CD4-positive, alpha-beta T cell (primary cell): ENCODE results near the gene ADGRG6. TPM values are rescaled to one million over a fixed set of nuclear protein-coding genes. Genes with fewer than 3 reads are reported as not detected.

Experiments
- ATAC-seq: fragments of 200-7000 bp; cut with Tn5 transposase; one replicate; pipeline ENCODE4 v1.10.0; 2022; ENCODE audit warnings: mild to moderate bottlenecking; ENCODE audit not compliant: poor library complexity
- CTCF ChIA-PET: fragments of 350-600 bp; sonication (Branson Sonifier 250); formaldehyde crosslinking; loops from one replicate; lab custom pipeline; 2021; ENCODE audit warnings: antibody characterized with exemption, inconsistent platforms; lab: Charles Lee
- POLR2A ChIA-PET: fragments of 350-600 bp; sonication (Branson Sonifier 250); formaldehyde crosslinking; loops from one replicate; lab custom pipeline; 2021; ENCODE audit warnings: antibody characterized with exemption, inconsistent platforms; lab: Charles Lee
- DNase-seq, 14 experiments: peaks; one replicate each; pipeline ENCODE4 v3.0.0-alpha.2; 2013 to 2020; ENCODE audit warnings: mixed read lengths in 2 of 14
- H3K27ac ChIP-seq, 2 donors: one replicate each; pipeline versions ENCODE4 v1.5.1 to v1.7.0; 2013; ENCODE audit warnings: low read length in 2 of 2, low read depth in 1 of 2, mild to moderate bottlenecking in 1 of 2
- H3K27me3 ChIP-seq, 2 experiments: 1 replicate in 1 of 2; 2 replicates in 1 of 2; pipeline versions ENCODE4 v1.6.1 to v1.7.0; 2013; ENCODE audit warnings: low read length in 2 of 2, control low read depth in 1 of 2, mild to moderate bottlenecking in 1 of 2, moderate library complexity in 1 of 2; ENCODE audit not compliant: insufficient read depth in 2 of 2, control insufficient read depth in 1 of 2
- H3K36me3 ChIP-seq: one replicate; pipeline ENCODE4 v1.6.1; 2013; ENCODE audit warnings: low read length, control low read depth; ENCODE audit not compliant: insufficient read depth
- H3K4me1 ChIP-seq: one replicate; pipeline ENCODE4 v1.6.1; 2013; ENCODE audit warnings: low read length, control low read depth; ENCODE audit not compliant: insufficient read depth
- H3K4me3 ChIP-seq: one replicate; pipeline ENCODE4 v1.5.1; 2013; ENCODE audit warnings: mild to moderate bottlenecking, low read length, moderate library complexity
- H3K9me3 ChIP-seq, 2 experiments: 1 replicate in 1 of 2; 2 replicates in 1 of 2; pipeline versions ENCODE4 v1.6.1 to v1.7.0; 2013; ENCODE audit warnings: low read length in 2 of 2, mild to moderate bottlenecking in 2 of 2, control low read depth in 1 of 2, moderate library complexity in 1 of 2; ENCODE audit not compliant: control insufficient read depth in 1 of 2, insufficient read depth in 1 of 2
- H3K27ac Mint-ChIP-seq: one replicate; pipeline ENCODE4 v1.8.0; 2020; ENCODE audit warnings: mixed read lengths
- H3K27me3 Mint-ChIP-seq: one replicate; pipeline ENCODE4 v1.8.0; 2021; ENCODE audit warnings: mixed read lengths
- H3K36me3 Mint-ChIP-seq: one replicate; pipeline ENCODE4 v1.8.0; 2021; ENCODE audit warnings: low read depth, mixed read lengths
- H3K4me1 Mint-ChIP-seq: one replicate; pipeline ENCODE4 v1.8.0; 2021; ENCODE audit warnings: low read depth, mixed read lengths
- H3K4me3 Mint-ChIP-seq: one replicate; pipeline ENCODE4 v1.8.0; 2020; ENCODE audit warnings: mild to moderate bottlenecking, mixed read lengths
- H3K9me3 Mint-ChIP-seq: one replicate; pipeline ENCODE4 v1.8.0; 2020; ENCODE audit warnings: mixed read lengths
- intact Hi-C, 2 experiments: fragments of 100-400 bp; cut with DNase I in 1 of 2; cut with micrococcal nuclease in 1 of 2; formaldehyde crosslinking; loops; one replicate each; pipeline versions ENCODE4 v1.15.1 to v1.9.0; 2023 to 2025; cut with DNase I, micrococcal nuclease
- polyA plus RNA-seq, 2 donors: library from polyadenylated mRNA; unstranded; fragments of 120-200 nt; gene quantifications; one replicate each; pipeline ENCODE4 v1.2.1, GENCODE V29; 2013
- total RNA-seq, 174 experiments: library from RNA in 2 of 174; stranded (reverse) in 2 of 174; gene quantifications; one replicate each; pipeline ENCODE4 v1.2.3 and lab custom pipeline; 2021 to 2026
- TF ChIP-seq, protein P1 (sequence below): fragments of 200-600 bp; IDR thresholded peaks from one replicate; pipeline ENCODE4 v1.8.0; 2022; ENCODE audit warnings: antibody characterized with exemption, mild to moderate bottlenecking

The ADGRG6 gene
- total RNA-seq = under 1 TPM; 0.31 to 0.63 TPM
- 0.27 TPM for polyA plus RNA-seq (2013, experiment 1 of 2)
- 0.45 TPM for polyA plus RNA-seq (2013, experiment 2 of 2)
- total RNA-seq (lab: John Stamatoyannopoulos, UW) = 0.34 to 7.6 (median 1.3) reads per million in 172 experiments

DNA sequence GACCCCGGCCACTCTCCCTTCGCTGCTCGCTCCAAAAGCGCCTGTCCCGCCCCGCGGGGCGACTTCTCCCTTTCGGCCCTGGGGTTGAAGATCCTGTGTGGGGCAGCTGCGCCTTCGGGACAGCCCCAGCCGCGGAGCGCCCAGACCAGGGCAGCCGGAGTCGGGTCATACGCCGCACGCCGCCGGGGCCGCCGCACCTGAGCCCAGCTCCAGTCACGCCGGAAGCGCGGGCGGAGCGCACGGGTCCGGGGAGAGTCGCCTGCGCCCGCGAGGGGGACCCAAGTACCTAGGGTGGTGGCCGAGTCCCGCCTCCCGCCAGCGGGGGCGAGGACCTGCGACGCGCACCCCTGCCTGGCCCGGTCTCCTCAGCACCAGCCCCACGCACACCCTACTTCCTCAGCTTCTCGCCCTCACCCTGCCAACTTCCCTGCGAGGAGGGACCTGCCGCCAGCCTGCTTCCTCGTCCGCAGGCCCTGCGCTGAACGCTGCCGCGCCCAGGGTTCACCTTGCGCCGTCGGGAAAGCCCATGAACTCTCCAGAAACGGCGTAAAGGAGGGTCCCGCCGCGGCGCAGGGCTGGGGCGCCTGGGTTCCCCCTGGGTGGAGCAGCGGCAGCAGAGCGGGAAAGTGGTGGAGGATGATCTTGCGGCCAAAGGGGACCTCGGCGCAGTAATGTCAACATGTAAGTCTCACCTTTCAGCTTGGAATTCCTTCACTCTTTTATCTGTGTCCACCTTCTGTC is at the start of gene ADGRG6:
Gene ADGRG6 (plus strand): TSS at position 357 of the 741 bp plus-strand sequence. CDS start 323 bp downstream, at position 680.
- ATAC-seq (peak; percentile 80), DNase-seq (peak in 13 of 14 experiments; percentile 2 to 60 (median 28))
- Histone ChIP-seq H3K36me3 (no peaks in the 10 kb centered on the region), H3K27ac (no peak within 1 kb of the TSS), H3K4me1 (peaks cover 13% of the 10 kb centered on the region), H3K27me3 (peaks cover 7% of the 10 kb centered on the region in 2 experiments), H3K9me3 (no peaks in the 10 kb centered on the region), H3K4me3 (peak within 1 kb of the TSS; percentile 48)
- H3K4me1 Mint-ChIP-seq = peaks cover 13% of the 10 kb centered on the region
- CTCF ChIA-PET = no interaction called here
- intact Hi-C loops = no loop called here
- TF ChIP-seq, protein P1, sequence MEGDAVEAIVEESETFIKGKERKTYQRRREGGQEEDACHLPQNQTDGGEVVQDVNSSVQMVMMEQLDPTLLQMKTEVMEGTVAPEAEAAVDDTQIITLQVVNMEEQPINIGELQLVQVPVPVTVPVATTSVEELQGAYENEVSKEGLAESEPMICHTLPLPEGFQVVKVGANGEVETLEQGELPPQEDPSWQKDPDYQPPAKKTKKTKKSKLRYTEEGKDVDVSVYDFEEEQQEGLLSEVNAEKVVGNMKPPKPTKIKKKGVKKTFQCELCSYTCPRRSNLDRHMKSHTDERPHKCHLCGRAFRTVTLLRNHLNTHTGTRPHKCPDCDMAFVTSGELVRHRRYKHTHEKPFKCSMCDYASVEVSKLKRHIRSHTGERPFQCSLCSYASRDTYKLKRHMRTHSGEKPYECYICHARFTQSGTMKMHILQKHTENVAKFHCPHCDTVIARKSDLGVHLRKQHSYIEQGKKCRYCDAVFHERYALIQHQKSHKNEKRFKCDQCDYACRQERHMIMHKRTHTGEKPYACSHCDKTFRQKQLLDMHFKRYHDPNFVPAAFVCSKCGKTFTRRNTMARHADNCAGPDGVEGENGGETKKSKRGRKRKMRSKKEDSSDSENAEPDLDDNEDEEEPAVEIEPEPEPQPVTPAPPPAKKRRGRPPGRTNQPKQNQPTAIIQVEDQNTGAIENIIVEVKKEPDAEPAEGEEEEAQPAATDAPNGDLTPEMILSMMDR = no peak
- H3K36me3 Mint-ChIP-seq = no peaks in the 10 kb centered on the region
- H3K9me3 Mint-ChIP-seq = no peaks in the 10 kb centered on the region
- POLR2A ChIA-PET = no interaction called here
- no peak within 1 kb of the TSS for H3K27ac Mint-ChIP-seq
- H3K4me3 Mint-ChIP-seq = peak within 1 kb of the TSS; percentile 88
- H3K27me3 Mint-ChIP-seq = peaks cover 29% of the 10 kb centered on the region

DNA sequence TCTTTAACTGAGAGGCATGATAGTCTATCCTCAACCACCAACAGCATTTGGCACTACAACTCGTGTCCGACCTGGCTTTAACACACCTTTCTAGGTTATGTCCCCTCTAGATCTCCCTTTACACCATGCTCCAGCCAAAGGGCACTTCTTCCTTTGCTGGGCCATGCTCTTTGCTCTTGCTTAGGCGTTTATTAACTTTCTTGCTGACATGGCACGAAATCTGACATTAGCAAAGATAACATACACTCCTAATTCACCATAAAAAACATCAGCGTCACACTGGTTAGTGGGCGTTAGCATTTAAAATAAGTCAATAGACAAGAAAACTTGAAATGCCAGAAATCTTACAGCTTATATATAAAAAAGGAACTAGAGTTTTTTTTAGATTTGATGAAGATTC is 47.3 kb upstream of the ADGRG6 start:
- Mint-ChIP-seq H3K36me3 (no peaks in the 10 kb centered on the region), H3K27me3 (peaks cover 6% of the 10 kb centered on the region), H3K9me3 (no peaks in the 10 kb centered on the region), H3K27ac (no peak overlapping the region), H3K4me3 (no peak overlapping the region), H3K4me1 (no peaks in the 10 kb centered on the region)
- ChIA-PET POLR2A (no interaction called here), CTCF (no interaction called here)
- intact Hi-C loops = no loop called here
- DNase-seq = no peak
- H3K36me3 ChIP-seq = no peaks in the 10 kb centered on the region
- no peak for ATAC-seq
- no peak overlapping the region for H3K4me3 ChIP-seq
- H3K27me3 ChIP-seq = no peaks in the 10 kb centered on the region
- TF ChIP-seq, protein P1 = no peak
- H3K4me1 ChIP-seq = no peaks in the 10 kb centered on the region
- no peak overlapping the region for H3K27ac ChIP-seq
- H3K9me3 ChIP-seq = no peaks in the 10 kb centered on the region

DNA sequence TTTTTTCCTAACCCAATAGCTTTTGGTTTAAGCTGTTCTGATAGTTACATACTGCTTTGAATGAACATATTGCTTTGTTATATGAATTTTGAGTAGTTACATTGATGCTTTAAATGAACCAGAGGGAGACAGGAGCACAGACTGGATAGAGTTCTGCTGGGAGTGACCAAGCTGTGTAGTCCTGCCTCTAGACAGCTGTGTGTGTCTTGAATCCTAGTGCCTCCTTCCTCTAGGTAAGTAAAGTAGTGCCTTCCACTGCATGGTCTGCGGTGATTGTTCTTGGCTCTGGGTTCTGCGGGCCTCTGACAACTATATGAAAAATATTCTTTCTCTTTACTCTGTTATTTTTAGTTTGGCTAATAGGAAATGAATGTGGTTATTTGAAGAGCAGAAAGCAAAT is 46.0 kb upstream of the ADGRG6 start:
- H3K4me3 ChIP-seq = no peak overlapping the region
- ATAC-seq = no peak
- ChIA-PET POLR2A (no interaction called here), CTCF (no interaction called here)
- no peaks in the 10 kb centered on the region for H3K27me3 ChIP-seq
- no peaks in the 10 kb centered on the region for H3K9me3 Mint-ChIP-seq
- H3K4me1 Mint-ChIP-seq = no peaks in the 10 kb centered on the region
- TF ChIP-seq, protein P1 = no peak
- H3K36me3 Mint-ChIP-seq = no peaks in the 10 kb centered on the region
- intact Hi-C loops = no loop called here
- H3K27me3 Mint-ChIP-seq = peaks cover 6% of the 10 kb centered on the region
- H3K4me1 ChIP-seq = no peaks in the 10 kb centered on the region
- H3K9me3 ChIP-seq = no peaks in the 10 kb centered on the region
- H3K36me3 ChIP-seq = no peaks in the 10 kb centered on the region
- H3K27ac Mint-ChIP-seq = no peak overlapping the region
- no peak overlapping the region for H3K27ac ChIP-seq
- H3K4me3 Mint-ChIP-seq = no peak overlapping the region
- DNase-seq = no peak
